SK-N-SH treated with all-trans-retinoic acid at 6 μM for 48 hours (cell line): ENCODE results near the gene MBTD1.

Experiments used
- CREB5 ChIP-seq: fragments of 250-450 bp; sonication (Bioruptor Pico); IDR thresholded peaks from 2 replicates; pipeline ENCODE4 v1.5.1; 2020; ENCODE audit warnings: low read depth, mild to moderate bottlenecking, moderate library complexity
- TF ChIP-seq, protein P1 (sequence below): fragments of 250-450 bp; sonication (Bioruptor Pico); IDR thresholded peaks from 2 replicates; pipeline ENCODE4 v1.8.0; 2020; ENCODE audit warnings: mild to moderate bottlenecking, moderate library complexity, borderline replicate concordance

GRCh38 chr17:51150932-51151331 lies 108.9 kb downstream of the MBTD1 start:
- TF ChIP-seq CREB5, result no peak
- TF ChIP-seq, protein P1, sequence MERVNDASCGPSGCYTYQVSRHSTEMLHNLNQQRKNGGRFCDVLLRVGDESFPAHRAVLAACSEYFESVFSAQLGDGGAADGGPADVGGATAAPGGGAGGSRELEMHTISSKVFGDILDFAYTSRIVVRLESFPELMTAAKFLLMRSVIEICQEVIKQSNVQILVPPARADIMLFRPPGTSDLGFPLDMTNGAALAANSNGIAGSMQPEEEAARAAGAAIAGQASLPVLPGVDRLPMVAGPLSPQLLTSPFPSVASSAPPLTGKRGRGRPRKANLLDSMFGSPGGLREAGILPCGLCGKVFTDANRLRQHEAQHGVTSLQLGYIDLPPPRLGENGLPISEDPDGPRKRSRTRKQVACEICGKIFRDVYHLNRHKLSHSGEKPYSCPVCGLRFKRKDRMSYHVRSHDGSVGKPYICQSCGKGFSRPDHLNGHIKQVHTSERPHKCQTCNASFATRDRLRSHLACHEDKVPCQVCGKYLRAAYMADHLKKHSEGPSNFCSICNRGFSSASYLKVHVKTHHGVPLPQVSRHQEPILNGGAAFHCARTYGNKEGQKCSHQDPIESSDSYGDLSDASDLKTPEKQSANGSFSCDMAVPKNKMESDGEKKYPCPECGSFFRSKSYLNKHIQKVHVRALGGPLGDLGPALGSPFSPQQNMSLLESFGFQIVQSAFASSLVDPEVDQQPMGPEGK (CRISPR knock-in tag), result no peak
